ENCODE measurements around the gene KIF22. TPM values are rescaled to one million over a fixed set of nuclear protein-coding genes. Genes with fewer than 3 reads are reported as not detected.

Gene KIF22
- total RNA-seq, 1 experiment from 2014 or later: 87.6 TPM

- no peaks in the 10 kb centered on the region for H3K4me1 ChIP-seq (ENCODE audit: insufficient read depth, low read length)
- H3F3A ChIP-seq (ENCODE audit: low read length, unreplicated experiment): no peaks in the 10 kb centered on the region
- H3K9ac ChIP-seq (ENCODE audit: low read length): no peak overlapping the region
- no peaks in the 10 kb centered on the region for H3K36me3 ChIP-seq (ENCODE audit: low read depth, low read length)
- BruUV-seq (replicated peaks): no TSS peak
- ChIA-PET POLR2A (ENCODE audit: unreplicated experiment) (no interaction called here), CTCF (no interaction called here)
- H3K27ac ChIP-seq (ENCODE audit: low read length): no peak overlapping the region
- H3K4me3 ChIP-seq (ENCODE audit: low read length): no peak overlapping the region
- no peaks in the 10 kb centered on the region for H3K27me3 ChIP-seq (ENCODE audit: low read length)
- TF ChIP-seq CTCF (conservative IDR thresholded peaks at IDR 0.05; ENCODE audit: low read depth, low read length) (no peak), EZH2 (IDR thresholded peaks at IDR 0.05; ENCODE audit: low read length, unreplicated experiment) (no peak), EZH2phosphoT487 (IDR thresholded peaks at IDR 0.05; ENCODE audit: borderline replicate concordance, low read length) (no peak)
- H3K79me2 ChIP-seq (ENCODE audit: low read length): no peaks in the 10 kb centered on the region
- DNase-seq (no peak), ATAC-seq (no peak)
- no peaks in the 10 kb centered on the region for H3K9me2 ChIP-seq (replicated peaks; ENCODE audit: low read length)
- no peaks in the 10 kb centered on the region for H4K20me1 ChIP-seq (ENCODE audit: low read length)
- no peak overlapping the region for H2AFZ ChIP-seq (ENCODE audit: low read length)
- intact Hi-C loops (cut with micrococcal nuclease): no loop called here
- H3K4me2 ChIP-seq (ENCODE audit: low read length): no peak overlapping the region
- no peaks in the 10 kb centered on the region for H3K9me3 ChIP-seq (ENCODE audit: low read length)
Measured at GRCh38 chr16:29841631-29842030, 51.1 kb downstream of the KIF22 start.

GRCh38 chr16:29842732-29843346, 52.3 kb downstream of the KIF22 start:
- no peaks in the 10 kb centered on the region for H3K79me2 ChIP-seq (ENCODE audit: low read length)
- H3K9me3 ChIP-seq (ENCODE audit: low read length): no peaks in the 10 kb centered on the region
- no peaks in the 10 kb centered on the region for H4K20me1 ChIP-seq (ENCODE audit: low read length)
- H3K27ac ChIP-seq (ENCODE audit: low read length): no peak overlapping the region
- ChIA-PET CTCF (interaction anchor here (0.9 kb wide), 1 partner anchor 23 kb away, joined by 8 read pairs; the partner anchor contains the start of gene MVP), POLR2A (ENCODE audit: unreplicated experiment) (interaction anchor here (0.6 kb wide), 1 partner anchor 38 kb away, joined by 3 read pairs; no protein-coding TSS in a partner anchor)
- no peaks in the 10 kb centered on the region for H3K27me3 ChIP-seq (ENCODE audit: low read length)
- no peak overlapping the region for H3K4me3 ChIP-seq (ENCODE audit: low read length)
- H3K4me1 ChIP-seq (ENCODE audit: insufficient read depth, low read length): no peaks in the 10 kb centered on the region
- no TSS peak for BruUV-seq (replicated peaks)
- DNase-seq (no peak), ATAC-seq (no peak)
- no peaks in the 10 kb centered on the region for H3K36me3 ChIP-seq (ENCODE audit: low read depth, low read length)
- intact Hi-C loops (cut with micrococcal nuclease): no loop called here
- H3K4me2 ChIP-seq (ENCODE audit: low read length): no peak overlapping the region
- TF ChIP-seq EZH2 (IDR thresholded peaks at IDR 0.05; ENCODE audit: low read length, unreplicated experiment): no peak
- no peak overlapping the region for H3K9ac ChIP-seq (ENCODE audit: low read length)
- H2AFZ ChIP-seq (ENCODE audit: low read length): no peak overlapping the region
- H3F3A ChIP-seq (ENCODE audit: low read length, unreplicated experiment): no peaks in the 10 kb centered on the region
- H3K9me2 ChIP-seq (replicated peaks; ENCODE audit: low read length): no peaks in the 10 kb centered on the region

- no TSS peak for BruUV-seq (replicated peaks)
- POLR2A ChIA-PET (ENCODE audit: unreplicated experiment): no interaction called here
- CTCF ChIA-PET: no interaction called here
Measured at GRCh38 chr16:29843931-29844330, 53.4 kb downstream of the KIF22 start.

More at GRCh38 chr16:29843931-29844330, 53.4 kb downstream of the KIF22 start:
- no peaks in the 10 kb centered on the region for H3F3A ChIP-seq (ENCODE audit: low read length, unreplicated experiment)
- H4K20me1 ChIP-seq (ENCODE audit: low read length): no peaks in the 10 kb centered on the region
- H3K4me2 ChIP-seq (ENCODE audit: low read length): no peak overlapping the region
- no peak for TF ChIP-seq EZH2phosphoT487 (IDR thresholded peaks at IDR 0.05; ENCODE audit: borderline replicate concordance, low read length)
- H3K27me3 ChIP-seq (ENCODE audit: low read length): no peaks in the 10 kb centered on the region
- no peak for DNase-seq
- no peaks in the 10 kb centered on the region for H3K36me3 ChIP-seq (ENCODE audit: low read depth, low read length)
- H3K4me1 ChIP-seq (ENCODE audit: insufficient read depth, low read length): no peaks in the 10 kb centered on the region
- intact Hi-C loops (cut with micrococcal nuclease): no loop called here
- no peak overlapping the region for H2AFZ ChIP-seq (ENCODE audit: low read length)
- no peak overlapping the region for H3K9ac ChIP-seq (ENCODE audit: low read length)
- H3K9me2 ChIP-seq (replicated peaks; ENCODE audit: low read length): no peaks in the 10 kb centered on the region
- no peaks in the 10 kb centered on the region for H3K79me2 ChIP-seq (ENCODE audit: low read length)
- no peak overlapping the region for H3K4me3 ChIP-seq (ENCODE audit: low read length)
- ATAC-seq: no peak
- H3K9me3 ChIP-seq (ENCODE audit: low read length): no peaks in the 10 kb centered on the region
- no peak overlapping the region for H3K27ac ChIP-seq (ENCODE audit: low read length)

Data from PC-3 (cell line).